NB4 (cell line): ENCODE measurements around the gene GALNT11.
"Not testable (repeated sequence)": the region's sequence is repeated elsewhere in the genome, so short reads cannot be mapped to it uniquely, and the experiment has no call there.

Source experiments
- DNase-seq: peaks from one replicate; pipeline ENCODE4 v3.0.0; 2010; ENCODE audit warnings: low read depth
- H3K4me3 ChIP-seq: one replicate; pipeline ENCODE4 v1.5.1; 2011; ENCODE audit warnings: mild to moderate bottlenecking, low read depth, low read length, moderate library complexity
- CTCF ChIP-seq: IDR thresholded peaks from one replicate; pipeline ENCODE4 v1.5.1; 2012; ENCODE audit warnings: low read depth, low read length
- MYC ChIP-seq: IDR thresholded peaks from 2 replicates; pipeline ENCODE4 v1.6.1; 2011; ENCODE audit warnings: low read depth, low read length
- POLR2A ChIP-seq: IDR thresholded peaks from 2 replicates; pipeline ENCODE4 v1.6.1; 2011; ENCODE audit warnings: mild to moderate bottlenecking; ENCODE audit not compliant: insufficient read length; ENCODE audit errors: extremely low read depth
- TF ChIP-seq, protein P1 (sequence below): IDR thresholded peaks from 2 replicates; pipeline ENCODE4 v1.6.1; 2011; ENCODE audit warnings: low read depth, low read length

GALNT11 gene

DNA sequence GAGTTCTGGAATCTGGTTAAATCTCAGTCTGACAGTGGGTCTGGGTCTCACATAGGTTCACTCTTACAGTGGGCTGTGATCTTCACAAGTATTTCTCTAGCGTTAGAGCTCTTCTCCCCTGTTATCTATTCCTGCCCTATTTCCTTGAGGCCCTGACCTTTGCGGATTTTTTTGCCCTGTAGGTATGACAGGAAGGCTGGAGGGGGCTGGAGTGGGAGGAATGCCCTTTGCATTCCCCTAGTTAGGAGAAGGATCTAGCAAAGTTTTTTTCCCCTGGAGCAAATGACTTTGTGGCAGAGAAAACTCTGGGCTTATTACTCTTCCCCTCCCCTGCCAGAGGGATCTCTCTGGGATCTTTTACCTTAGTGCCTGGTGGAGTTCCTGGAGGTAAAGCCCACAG lies 49.2 kb downstream of the GALNT11 start:
- DNase-seq, result no peak
- no peak for TF ChIP-seq MYC
- TF ChIP-seq, protein P1, sequence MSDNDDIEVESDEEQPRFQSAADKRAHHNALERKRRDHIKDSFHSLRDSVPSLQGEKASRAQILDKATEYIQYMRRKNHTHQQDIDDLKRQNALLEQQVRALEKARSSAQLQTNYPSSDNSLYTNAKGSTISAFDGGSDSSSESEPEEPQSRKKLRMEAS, result no peak
- TF ChIP-seq CTCF, result no peak
- no peak for TF ChIP-seq POLR2A

DNA sequence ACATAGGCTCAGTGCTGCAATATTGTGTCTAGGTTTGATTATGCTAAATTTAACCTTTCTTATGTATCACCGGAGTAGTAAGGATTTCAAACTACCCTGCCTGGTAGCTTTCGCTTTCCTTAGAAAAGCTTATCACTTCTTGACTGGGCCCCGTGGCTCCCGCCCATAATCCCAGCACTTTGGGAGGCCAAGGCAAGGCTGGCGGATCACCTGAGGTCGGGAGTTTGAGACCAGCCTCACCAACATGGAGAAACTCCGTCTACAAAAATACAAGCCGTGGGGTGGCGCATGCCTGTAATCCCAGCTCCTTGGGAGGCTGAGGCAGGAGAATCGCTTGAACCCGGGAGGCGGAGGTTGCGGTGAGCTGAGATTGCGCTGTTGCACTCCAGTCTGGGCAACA lies 49.9 kb downstream of the GALNT11 start:
- not testable (repeated sequence) for H3K4me3 ChIP-seq, DNase-seq

More for the DNA sequence above, 49.2 kb downstream of the GALNT11 start:
- no peak overlapping the region for H3K4me3 ChIP-seq

DNA sequence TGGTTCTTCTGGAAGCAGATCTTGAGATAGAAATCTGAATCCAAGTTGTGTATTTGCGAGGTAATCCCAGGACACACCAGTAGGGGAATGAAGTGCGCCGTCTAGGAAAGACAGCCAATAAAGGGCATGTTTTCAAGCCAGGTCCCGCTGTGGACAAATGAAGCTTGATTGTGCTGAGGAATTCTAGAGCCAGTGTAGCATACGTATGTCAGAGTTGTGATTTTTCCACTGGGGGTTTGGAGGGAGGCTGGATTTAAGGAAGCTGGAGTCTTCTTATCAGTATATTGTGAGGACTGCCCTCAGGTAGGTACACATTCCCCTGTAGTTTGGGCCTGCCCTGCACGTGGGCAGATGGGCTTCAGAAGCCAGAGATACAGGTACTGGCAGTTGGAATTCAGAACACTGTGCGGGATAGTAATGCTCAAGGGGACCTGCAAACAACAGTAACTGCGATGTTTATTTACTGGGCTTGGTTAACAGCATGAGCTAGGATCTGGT lies 50.9 kb downstream of the GALNT11 start:
- peak; percentile 58 for DNase-seq
- no peak overlapping the region for H3K4me3 ChIP-seq
- TF ChIP-seq POLR2A, result no peak
- TF ChIP-seq CTCF, result peak; percentile 71

DNA sequence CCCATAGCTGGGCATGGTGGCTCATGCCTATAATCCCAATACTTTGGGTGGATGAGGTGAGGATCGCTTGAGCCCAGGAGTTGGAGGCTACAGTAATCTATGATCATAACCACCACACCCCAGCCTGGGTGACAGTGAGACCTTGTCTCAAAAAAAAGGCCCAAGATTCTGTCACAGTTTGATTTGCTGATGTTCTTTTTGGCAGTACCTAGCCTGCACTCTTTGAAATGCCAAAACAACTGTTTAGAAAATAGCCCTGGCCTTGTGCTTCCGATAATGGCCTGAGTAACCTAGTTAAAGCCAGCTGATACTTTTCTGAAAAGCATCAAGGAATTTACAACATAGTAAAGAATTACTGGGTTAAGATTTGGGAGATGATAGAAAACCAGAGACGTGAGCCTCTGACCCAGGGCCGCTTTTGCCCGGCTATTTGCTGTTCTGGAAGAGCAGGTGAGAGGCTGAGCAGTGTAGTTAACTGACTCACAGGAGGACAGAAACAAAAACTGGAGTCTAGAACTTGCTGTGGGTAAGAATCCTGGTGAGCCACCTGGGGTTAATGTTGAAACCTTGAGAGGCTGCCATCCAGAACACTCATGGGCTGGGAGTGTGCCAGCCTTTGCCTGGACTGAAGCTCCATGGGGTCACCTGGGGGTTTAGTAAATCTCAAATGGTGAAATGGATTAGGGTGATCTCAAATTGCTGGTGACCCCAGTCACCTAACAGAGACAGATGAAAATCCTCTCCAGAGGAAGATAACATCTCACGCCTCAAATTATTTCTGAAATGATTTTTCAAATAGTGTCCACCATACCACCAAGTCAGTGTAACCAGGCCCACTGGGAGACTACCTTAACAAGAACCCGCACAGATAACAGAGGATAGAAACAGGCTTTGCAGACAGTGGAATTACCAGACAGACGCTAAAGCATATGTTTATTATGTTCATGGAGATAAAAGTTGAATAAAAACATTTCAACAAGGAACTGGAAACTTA lies 51.8 kb downstream of the GALNT11 start:
- TF ChIP-seq POLR2A (no peak), MYC (no peak), CTCF (no peak)
- TF ChIP-seq, protein P1, result no peak
- no peak for DNase-seq
- no peak overlapping the region for H3K4me3 ChIP-seq

DNA sequence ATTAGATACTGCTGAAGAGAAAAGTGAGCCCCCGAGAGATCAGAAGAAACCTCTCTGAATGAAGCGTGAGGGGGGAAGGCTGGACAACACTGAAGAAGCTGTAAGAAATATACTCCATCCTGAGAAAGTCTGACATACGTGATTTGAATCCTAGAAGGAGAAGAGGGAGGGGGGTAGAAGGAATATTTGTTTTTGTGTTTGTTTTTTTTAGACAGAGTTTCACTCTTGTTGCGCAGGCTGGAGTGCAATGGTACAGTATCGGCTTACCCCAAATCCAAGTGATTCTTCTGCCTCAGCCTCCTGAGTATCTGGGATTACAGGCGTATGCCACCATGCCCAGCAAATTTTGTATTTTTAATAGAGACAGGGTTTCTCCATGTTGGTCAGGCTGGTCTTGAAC lies 52.6 kb downstream of the GALNT11 start:
- H3K4me3 ChIP-seq, result no peak overlapping the region
- no peak for DNase-seq
- TF ChIP-seq, protein P1, result no peak
- TF ChIP-seq MYC, result no peak
- no peak for TF ChIP-seq CTCF
- no peak for TF ChIP-seq POLR2A

GRCh38 chr7:152078786-152079185 lies 53.3 kb downstream of the GALNT11 start:
- no peak overlapping the region for H3K4me3 ChIP-seq
- TF ChIP-seq POLR2A, result no peak
- TF ChIP-seq, protein P1, result no peak
- TF ChIP-seq CTCF, result no peak
- no peak for TF ChIP-seq MYC
- no peak for DNase-seq
